ENCODE measurements around the gene CREB5. TPM values are rescaled to one million over a fixed set of nuclear protein-coding genes. Genes with fewer than 3 reads are reported as not detected.

The CREB5 gene
- total and polyA plus RNA-seq, 2 donors (not counting 3 experiments of a cell fraction or from before 2014, with no cell fraction given): 19.6 to 28.4 TPM

DNA sequence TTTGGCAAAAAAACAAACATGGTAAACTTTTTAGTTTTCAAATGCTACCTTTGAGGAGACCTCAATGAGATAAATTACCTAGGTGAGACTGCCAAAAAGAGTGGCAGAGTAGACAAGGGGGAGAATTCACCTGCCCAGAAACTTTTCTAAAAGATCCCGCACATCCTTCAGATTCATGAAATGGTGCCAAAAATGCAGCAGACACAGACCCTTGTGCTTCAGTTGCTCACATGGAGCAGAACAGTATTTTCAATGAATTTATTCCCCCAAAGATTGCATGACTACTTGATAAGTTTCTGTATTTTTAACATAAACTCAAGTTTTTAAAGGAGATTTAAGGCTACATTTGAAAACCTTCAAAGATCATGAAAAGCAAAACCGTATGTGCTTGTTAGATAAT, 275.9 kb downstream of the CREB5 start:
- TF ChIP-seq POLR2AphosphoS5 (IDR thresholded peaks at IDR 0.05; ENCODE audit: insufficient read depth, low read depth, low read length) (no peak), GATA2 (IDR thresholded peaks at IDR 0.05; ENCODE audit: insufficient read depth, insufficient read length, low read depth, low read length) (no peak), POLR2A (IDR thresholded peaks at IDR 0.05; ENCODE audit: low read depth, low read length) (no peak), FOS (IDR thresholded peaks at IDR 0.05; ENCODE audit: borderline replicate concordance, insufficient read depth, low read length) (no peak), JUN (IDR thresholded peaks at IDR 0.05; ENCODE audit: borderline replicate concordance, insufficient read depth, insufficient read length, low read depth) (no peak)
- TF ChIP-seq, protein P1, sequence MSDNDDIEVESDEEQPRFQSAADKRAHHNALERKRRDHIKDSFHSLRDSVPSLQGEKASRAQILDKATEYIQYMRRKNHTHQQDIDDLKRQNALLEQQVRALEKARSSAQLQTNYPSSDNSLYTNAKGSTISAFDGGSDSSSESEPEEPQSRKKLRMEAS (IDR thresholded peaks at IDR 0.05; ENCODE audit: insufficient read depth, insufficient read length): no peak
- TF ChIP-seq, protein P2, sequence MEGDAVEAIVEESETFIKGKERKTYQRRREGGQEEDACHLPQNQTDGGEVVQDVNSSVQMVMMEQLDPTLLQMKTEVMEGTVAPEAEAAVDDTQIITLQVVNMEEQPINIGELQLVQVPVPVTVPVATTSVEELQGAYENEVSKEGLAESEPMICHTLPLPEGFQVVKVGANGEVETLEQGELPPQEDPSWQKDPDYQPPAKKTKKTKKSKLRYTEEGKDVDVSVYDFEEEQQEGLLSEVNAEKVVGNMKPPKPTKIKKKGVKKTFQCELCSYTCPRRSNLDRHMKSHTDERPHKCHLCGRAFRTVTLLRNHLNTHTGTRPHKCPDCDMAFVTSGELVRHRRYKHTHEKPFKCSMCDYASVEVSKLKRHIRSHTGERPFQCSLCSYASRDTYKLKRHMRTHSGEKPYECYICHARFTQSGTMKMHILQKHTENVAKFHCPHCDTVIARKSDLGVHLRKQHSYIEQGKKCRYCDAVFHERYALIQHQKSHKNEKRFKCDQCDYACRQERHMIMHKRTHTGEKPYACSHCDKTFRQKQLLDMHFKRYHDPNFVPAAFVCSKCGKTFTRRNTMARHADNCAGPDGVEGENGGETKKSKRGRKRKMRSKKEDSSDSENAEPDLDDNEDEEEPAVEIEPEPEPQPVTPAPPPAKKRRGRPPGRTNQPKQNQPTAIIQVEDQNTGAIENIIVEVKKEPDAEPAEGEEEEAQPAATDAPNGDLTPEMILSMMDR (IDR thresholded peaks at IDR 0.05; ENCODE audit: extremely low read depth in 1 of 2, insufficient read depth in 1 of 2, low read depth in 1 of 2, low read length in 2 of 2): no peak
- Histone ChIP-seq H3K4me3 (replicated peaks in 1 of 3; ENCODE audit: insufficient read depth in 1 of 3, low read depth in 1 of 3, low read length in 3 of 3) (peak overlapping the region in 1 of 3 experiments; percentile 20), H3K27me3 (ENCODE audit: control insufficient read depth in 2 of 2, insufficient read depth in 2 of 2, low read length in 2 of 2) (no peaks in the 10 kb centered on the region), H3K9me3 (replicated peaks; ENCODE audit: control insufficient read depth, insufficient read depth, low read length) (no peaks in the 10 kb centered on the region), H3K36me3 (ENCODE audit: control insufficient read depth in 2 of 2, extremely low read depth in 1 of 2, insufficient read depth in 2 of 2, low read length in 2 of 2) (no peaks in the 10 kb centered on the region), H3K79me2 (ENCODE audit: control insufficient read depth, insufficient read depth, low read length) (peaks cover 5% of the 10 kb centered on the region), H3K4me2 (ENCODE audit: insufficient read depth, low read length) (peak overlapping the region; percentile 97), H2AFZ (ENCODE audit: low read depth, low read length) (no peak overlapping the region), H3K9ac (replicated peaks; ENCODE audit: extremely low read depth, insufficient read depth, low read length) (peak overlapping the region; percentile 17), H3K4me1 (ENCODE audit: control insufficient read depth, extremely low read depth, insufficient read depth, low read length) (peaks cover 29% of the 10 kb centered on the region), H4K20me1 (replicated peaks; ENCODE audit: control insufficient read depth, extremely low read depth, insufficient read depth, low read length) (no peaks in the 10 kb centered on the region), H3K9me1 (replicated peaks; ENCODE audit: control insufficient read depth, extremely low read depth, insufficient read depth, low read length) (no peaks in the 10 kb centered on the region), H3K27ac (ENCODE audit: insufficient read depth, low read depth, low read length) (no peak overlapping the region)
- intact Hi-C loops (cut with micrococcal nuclease) (loop anchor here (5.0 kb wide), 2 partner anchors 164 to 181 kb away; no protein-coding TSS in a partner anchor), dilution Hi-C loops (cut with MboI; ENCODE audit: extremely low pct_ligation_motif_present, low sequenced_read_pairs) (no loop called here)
- CTCF ChIA-PET: no interaction called here
- DNase-seq (ENCODE audit: low read depth, low spot score) (no peak), FAIRE-seq (no peak)
- BruUV-seq (replicated peaks): no TSS peak
- POLR2A ChIA-PET: no interaction called here

Data from endothelial cell of umbilical vein (primary cell).